PC-9 (cell line): ENCODE measurements around the gene DRC3. TPM values are rescaled to one million over a fixed set of nuclear protein-coding genes. Genes with fewer than 3 reads are reported as not detected.
"Not testable (repeated sequence)": the region's sequence is repeated elsewhere in the genome, so short reads cannot be mapped to it uniquely, and the experiment has no call there.

Experiments
- BruUV-seq: library from RNA; stranded (reverse); fragments of 400-500 nt; replicated peaks from 2 replicates; lab custom pipeline; 2021; lab: Mats Ljungman, UMichigan
- CTCF ChIA-PET: fragments of 300-600 bp; sonication (Branson Sonifier 250); formaldehyde crosslinking; loops from one replicate; lab custom pipeline; 2022; ENCODE audit warnings: antibody characterized with exemption; lab: Charles Lee
- POLR2A ChIA-PET: fragments of 300-600 bp; sonication (Branson Sonifier 250); formaldehyde crosslinking; loops from one replicate; lab custom pipeline; 2022; ENCODE audit warnings: antibody characterized with exemption; ENCODE audit not compliant: unreplicated experiment; lab: Charles Lee
- DNase-seq, 2 experiments: peaks; one replicate each; pipeline versions ENCODE4 v3.0.0 to v3.0.0-alpha.2; 2015 to 2022; ENCODE audit warnings: mixed read lengths in 1 of 2
- H2AFZ ChIP-seq: fragments of 200-600 bp; sonication (generic); 2 replicates; pipeline ENCODE4 v1.8.1; 2017; ENCODE audit warnings: antibody characterized with exemption
- H3F3A ChIP-seq: fragments of 200-600 bp; sonication (generic); 2 replicates; pipeline ENCODE4 v1.8.1; 2017; ENCODE audit warnings: antibody characterized with exemption, mild to moderate bottlenecking, low read depth; ENCODE audit not compliant: insufficient read depth
- H3K27ac ChIP-seq: fragments of 200-600 bp; sonication (generic); 2 replicates; pipeline ENCODE4 v1.6.1; 2016; ENCODE audit warnings: mixed run types
- H3K27me3 ChIP-seq: fragments of 200-600 bp; sonication (generic); 2 replicates; pipeline ENCODE4 v1.6.1; 2016; ENCODE audit warnings: low read depth, mixed run types; ENCODE audit not compliant: insufficient read depth
- H3K36me3 ChIP-seq: fragments of 200-600 bp; sonication (generic); 2 replicates; pipeline ENCODE4 v1.6.1; 2016; ENCODE audit warnings: low read depth, mixed run types
- H3K4me1 ChIP-seq: fragments of 200-600 bp; sonication (generic); replicated peaks from 2 replicates; pipeline ENCODE4 v1.6.1; 2016; ENCODE audit warnings: mixed run types; ENCODE audit not compliant: insufficient read depth
- H3K4me2 ChIP-seq: fragments of 200-600 bp; sonication (generic); 2 replicates; pipeline ENCODE4 v1.6.1; 2017; ENCODE audit warnings: mixed run types
- H3K4me3 ChIP-seq: fragments of 200-600 bp; sonication (generic); 2 replicates; pipeline ENCODE4 v1.6.1; 2016; ENCODE audit warnings: mixed run types
- H3K79me2 ChIP-seq: fragments of 200-600 bp; sonication (generic); 2 replicates; pipeline ENCODE4 v1.6.1; 2017; ENCODE audit warnings: low read depth, mixed run types
- H3K9me2 ChIP-seq: fragments of 200-600 bp; sonication (generic); 2 replicates; pipeline ENCODE4 v1.8.1; 2017; ENCODE audit warnings: mild to moderate bottlenecking; ENCODE audit not compliant: insufficient read depth
- H3K9me3 ChIP-seq: fragments of 200-600 bp; sonication (generic); 2 replicates; pipeline ENCODE4 v1.8.1; 2016; ENCODE audit warnings: low read depth; ENCODE audit not compliant: insufficient read depth
- H4K20me1 ChIP-seq: fragments of 200-600 bp; sonication (generic); 2 replicates; pipeline ENCODE4 v1.8.1; 2017; ENCODE audit not compliant: insufficient read depth
- EZH2 ChIP-seq: fragments of 200-600 bp; sonication (generic); IDR thresholded peaks from 2 replicates; pipeline ENCODE4 v1.8.0; 2017; ENCODE audit warnings: antibody characterized with exemption, low read depth
- intact Hi-C: fragments of 100-400 bp; cut with micrococcal nuclease; formaldehyde crosslinking; loops from one replicate; pipeline ENCODE4 v1.10.0; 2022; ENCODE audit not compliant: unreplicated experiment
- total RNA-seq: library from RNA; stranded (reverse); gene quantifications from 2 replicates; pipeline ENCODE4 v1.2.3, GENCODE V29; 2021
- TF ChIP-seq, protein P1 (sequence below): fragments of 200-600 bp; sonication (generic); conservative IDR thresholded peaks from 2 replicates; pipeline ENCODE4 v1.6.1; 2017; ENCODE audit warnings: mixed run types, antibody characterized with exemption, mild to moderate bottlenecking, moderate library complexity

Gene DRC3
- total RNA-seq, 1 experiment from 2014 or later: 15.2 TPM

DNA sequence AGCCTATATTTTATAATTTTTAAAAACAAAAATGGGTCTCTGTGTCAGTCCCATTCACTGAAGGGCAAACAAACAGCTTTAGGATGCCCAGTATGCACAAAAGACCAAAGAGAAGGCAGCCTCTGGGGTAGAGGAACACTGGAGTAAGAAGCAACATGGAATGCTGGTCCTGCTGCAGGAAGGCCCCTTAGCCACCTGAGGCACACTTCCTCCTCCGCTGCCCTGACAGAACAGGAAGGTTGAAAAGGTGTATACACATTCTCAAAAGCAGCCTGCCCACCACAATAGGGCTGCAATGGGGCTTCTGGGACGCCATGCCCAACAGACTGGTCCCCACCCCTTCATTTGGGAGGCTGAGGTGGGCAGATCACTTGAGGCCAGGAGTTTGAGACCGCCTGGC lies 20.0 kb upstream of the DRC3 start:
- intact Hi-C loops: no loop called here
- H3K27ac ChIP-seq: no peak overlapping the region

DNA sequence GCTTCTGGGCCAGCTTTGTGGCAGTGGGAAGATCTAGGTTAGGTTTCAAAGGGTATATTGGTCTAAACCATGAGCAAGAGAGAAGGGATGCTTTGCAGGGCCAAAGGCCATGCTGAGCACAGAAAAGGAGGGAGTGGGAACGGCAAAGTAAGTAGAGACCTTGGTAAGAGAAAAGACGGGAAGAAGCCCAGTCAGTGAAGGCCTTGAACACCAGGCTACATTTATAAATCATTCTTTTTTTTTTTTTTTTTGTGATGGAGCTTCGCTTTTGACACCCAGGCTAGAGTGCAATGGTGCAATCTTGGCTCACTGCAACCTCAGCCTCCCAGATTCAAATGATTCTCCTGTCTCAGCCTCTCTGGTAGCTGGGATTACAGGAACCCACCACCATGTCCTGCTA lies 18.6 kb upstream of the DRC3 start:
- Histone ChIP-seq H2AFZ (no peak overlapping the region), H3K27ac (no peak overlapping the region), H3K79me2 (peaks cover 40% of the 10 kb centered on the region), H3K4me2 (no peak overlapping the region), H3K9me2 (no peaks in the 10 kb centered on the region), H4K20me1 (no peaks in the 10 kb centered on the region), H3K27me3 (no peaks in the 10 kb centered on the region), H3K36me3 (no peaks in the 10 kb centered on the region), H3K4me1 (peaks cover 25% of the 10 kb centered on the region), H3F3A (peaks cover 30% of the 10 kb centered on the region), H3K9me3 (no peaks in the 10 kb centered on the region), H3K4me3 (no peak overlapping the region)
- no peak for TF ChIP-seq EZH2
- TF ChIP-seq, protein P1, sequence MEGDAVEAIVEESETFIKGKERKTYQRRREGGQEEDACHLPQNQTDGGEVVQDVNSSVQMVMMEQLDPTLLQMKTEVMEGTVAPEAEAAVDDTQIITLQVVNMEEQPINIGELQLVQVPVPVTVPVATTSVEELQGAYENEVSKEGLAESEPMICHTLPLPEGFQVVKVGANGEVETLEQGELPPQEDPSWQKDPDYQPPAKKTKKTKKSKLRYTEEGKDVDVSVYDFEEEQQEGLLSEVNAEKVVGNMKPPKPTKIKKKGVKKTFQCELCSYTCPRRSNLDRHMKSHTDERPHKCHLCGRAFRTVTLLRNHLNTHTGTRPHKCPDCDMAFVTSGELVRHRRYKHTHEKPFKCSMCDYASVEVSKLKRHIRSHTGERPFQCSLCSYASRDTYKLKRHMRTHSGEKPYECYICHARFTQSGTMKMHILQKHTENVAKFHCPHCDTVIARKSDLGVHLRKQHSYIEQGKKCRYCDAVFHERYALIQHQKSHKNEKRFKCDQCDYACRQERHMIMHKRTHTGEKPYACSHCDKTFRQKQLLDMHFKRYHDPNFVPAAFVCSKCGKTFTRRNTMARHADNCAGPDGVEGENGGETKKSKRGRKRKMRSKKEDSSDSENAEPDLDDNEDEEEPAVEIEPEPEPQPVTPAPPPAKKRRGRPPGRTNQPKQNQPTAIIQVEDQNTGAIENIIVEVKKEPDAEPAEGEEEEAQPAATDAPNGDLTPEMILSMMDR: no peak
- ChIA-PET POLR2A (no interaction called here), CTCF (no interaction called here)
- BruUV-seq: no TSS peak
- intact Hi-C loops: no loop called here
- no peak for DNase-seq

More for the DNA sequence above, 20.0 kb upstream of the DRC3 start:
- no TSS peak for BruUV-seq
- ChIA-PET CTCF (interaction anchor here (0.6 kb wide), 1 partner anchor 35 kb away, joined by 5 read pairs; no protein-coding TSS in a partner anchor), POLR2A (no interaction called here)
- H3K9me3 ChIP-seq: no peaks in the 10 kb centered on the region
- TF ChIP-seq, protein P1: no peak
- no peak for TF ChIP-seq EZH2
- peaks cover 27% of the 10 kb centered on the region for H3F3A ChIP-seq
- no peak overlapping the region for H2AFZ ChIP-seq
- H3K4me3 ChIP-seq: no peak overlapping the region
- no peaks in the 10 kb centered on the region for H3K27me3 ChIP-seq
- DNase-seq: no peak
- no peaks in the 10 kb centered on the region for H4K20me1 ChIP-seq
- H3K4me2 ChIP-seq: no peak overlapping the region
- H3K36me3 ChIP-seq: no peaks in the 10 kb centered on the region
- peaks cover 24% of the 10 kb centered on the region for H3K4me1 ChIP-seq
- H3K79me2 ChIP-seq: peaks cover 41% of the 10 kb centered on the region
- no peaks in the 10 kb centered on the region for H3K9me2 ChIP-seq

DNA sequence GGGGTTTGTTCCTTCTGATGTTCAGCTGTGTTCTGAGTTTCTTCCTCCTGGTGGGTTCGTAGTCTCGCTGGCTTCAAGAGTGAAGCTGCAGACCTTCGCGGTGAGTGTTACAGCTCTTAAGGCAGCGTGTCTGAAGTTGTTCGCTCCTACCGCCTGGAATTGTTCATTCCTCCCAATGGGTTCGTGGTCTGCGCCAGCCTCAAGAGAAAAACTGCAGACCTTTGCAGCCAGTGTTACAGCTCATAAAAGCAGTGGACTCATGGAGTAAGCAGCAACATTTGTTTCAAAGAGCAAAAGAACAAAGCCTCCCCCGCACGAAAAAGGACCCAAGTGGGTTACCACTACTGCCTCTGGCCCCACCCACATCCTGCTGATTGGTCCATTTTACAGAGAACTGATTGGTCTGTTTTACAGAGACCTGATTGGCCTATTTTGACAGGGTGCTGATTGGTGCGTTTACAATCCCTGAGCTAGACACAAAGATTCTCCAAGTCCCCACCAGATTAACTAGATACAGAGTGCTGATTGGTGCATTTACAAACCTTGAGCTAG lies 16.8 kb upstream of the DRC3 start:
- H3F3A ChIP-seq: peaks cover 46% of the 10 kb centered on the region
- peaks cover 43% of the 10 kb centered on the region for H3K4me1 ChIP-seq
- intact Hi-C loops, H3K27me3 ChIP-seq, H3K4me3 ChIP-seq, H4K20me1 ChIP-seq, CTCF ChIA-PET, BruUV-seq, H3K4me2 ChIP-seq, DNase-seq, H2AFZ ChIP-seq, H3K9me2 ChIP-seq, H3K36me3 ChIP-seq, H3K9me3 ChIP-seq: not testable (repeated sequence)
- H3K79me2 ChIP-seq: peaks cover 54% of the 10 kb centered on the region
- POLR2A ChIA-PET: interaction anchor here (0.6 to 0.7 kb wide), 2 partner anchors 11 to 15 kb away, joined by 3 to 13 read pairs; no protein-coding TSS in a partner anchor
- peak overlapping the region; percentile 90; the same call in 1 of the 2 replicates for H3K27ac ChIP-seq
